ENCODE measurements around the gene RAP1GAP. TPM values are rescaled to one million over a fixed set of nuclear protein-coding genes. Genes with fewer than 3 reads are reported as not detected.

The RAP1GAP gene
- total RNA-seq (1 to 10 TPM; 8.0 to 8.4 TPM), polyA plus RNA-seq (ENCODE audit: insufficient read depth, low read depth, low replicate concordance) (7.4 TPM)
- long read RNA-seq, donor 1, partial matches to known transcripts = 0 of 3 reads
- long read RNA-seq, donor 1, other reads (novel, unspliced or antisense) = 0 of 3 reads
- long read RNA-seq, donor 2 = 0 reads

DNA sequence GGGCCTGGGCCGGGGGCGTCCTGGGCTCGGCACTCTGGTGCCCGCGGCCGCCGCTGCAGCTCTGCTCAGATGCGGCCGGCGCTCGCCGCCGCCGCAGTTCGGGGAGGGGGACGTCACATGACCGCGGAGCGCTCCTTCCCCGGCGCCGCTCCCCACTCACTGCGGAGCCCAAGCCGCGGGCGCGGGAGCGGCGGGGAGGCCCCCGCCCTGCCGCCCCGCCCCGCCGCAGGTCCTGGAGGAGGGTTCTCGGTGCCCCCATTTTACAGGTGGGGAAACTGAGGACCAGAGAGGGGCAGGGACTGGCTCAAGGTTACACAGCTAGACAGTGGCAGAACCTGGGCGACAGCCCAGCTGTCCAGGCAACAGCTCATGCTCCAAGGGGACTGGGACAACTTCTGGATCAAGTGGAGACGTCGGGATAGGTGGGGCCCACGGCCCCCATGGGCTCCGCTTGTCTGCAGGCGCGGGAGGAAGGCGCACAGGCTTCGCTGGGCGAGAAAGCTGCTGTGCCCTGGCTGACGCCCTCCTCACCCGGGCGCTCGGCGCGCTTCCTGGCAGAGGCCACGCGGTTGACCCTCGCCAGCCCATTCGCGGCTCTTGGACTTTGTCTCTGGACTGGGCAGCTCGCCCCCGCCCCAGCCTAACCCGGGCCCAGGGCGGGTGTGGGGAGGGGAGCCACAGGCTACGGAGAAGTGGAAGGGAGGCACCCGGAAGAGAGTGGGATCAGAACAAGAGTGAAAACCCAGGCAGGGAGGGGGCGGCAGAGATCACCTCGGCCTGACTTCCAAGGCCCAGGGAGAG, at the start of gene RAP1GAP:
TSS of gene RAP1GAP (minus strand) at position 100 of the 801 bp plus-strand sequence. CDS start 49,325 bp downstream, outside the sequence.
- H3K36me3 ChIP-seq (ENCODE audit: low read depth, missing control alignments) = no peaks in the 10 kb centered on the region
- no peaks in the 10 kb centered on the region for H3K27me3 ChIP-seq
- 1 to 2% methylated on average over 23 to 29 of the region's 64 CpGs for WGBS, 2 donors
- intact Hi-C loops (cut with DNase I; ENCODE audit: low total_unique reads) = no loop called here
- DNase-seq = no peak
- peak within 1 kb of the TSS; percentile 36 to 47 for H3K4me3 ChIP-seq
- H3K4me1 ChIP-seq = peaks cover 15% of the 10 kb centered on the region
- H3K27ac ChIP-seq = no peak within 1 kb of the TSS
- TF ChIP-seq POLR2A (IDR thresholded peaks at IDR 0.05) = no peak
- TF ChIP-seq, protein P1, sequence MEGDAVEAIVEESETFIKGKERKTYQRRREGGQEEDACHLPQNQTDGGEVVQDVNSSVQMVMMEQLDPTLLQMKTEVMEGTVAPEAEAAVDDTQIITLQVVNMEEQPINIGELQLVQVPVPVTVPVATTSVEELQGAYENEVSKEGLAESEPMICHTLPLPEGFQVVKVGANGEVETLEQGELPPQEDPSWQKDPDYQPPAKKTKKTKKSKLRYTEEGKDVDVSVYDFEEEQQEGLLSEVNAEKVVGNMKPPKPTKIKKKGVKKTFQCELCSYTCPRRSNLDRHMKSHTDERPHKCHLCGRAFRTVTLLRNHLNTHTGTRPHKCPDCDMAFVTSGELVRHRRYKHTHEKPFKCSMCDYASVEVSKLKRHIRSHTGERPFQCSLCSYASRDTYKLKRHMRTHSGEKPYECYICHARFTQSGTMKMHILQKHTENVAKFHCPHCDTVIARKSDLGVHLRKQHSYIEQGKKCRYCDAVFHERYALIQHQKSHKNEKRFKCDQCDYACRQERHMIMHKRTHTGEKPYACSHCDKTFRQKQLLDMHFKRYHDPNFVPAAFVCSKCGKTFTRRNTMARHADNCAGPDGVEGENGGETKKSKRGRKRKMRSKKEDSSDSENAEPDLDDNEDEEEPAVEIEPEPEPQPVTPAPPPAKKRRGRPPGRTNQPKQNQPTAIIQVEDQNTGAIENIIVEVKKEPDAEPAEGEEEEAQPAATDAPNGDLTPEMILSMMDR (IDR thresholded peaks at IDR 0.05) = no peak
- H3K9me3 ChIP-seq = no peaks in the 10 kb centered on the region

DNA sequence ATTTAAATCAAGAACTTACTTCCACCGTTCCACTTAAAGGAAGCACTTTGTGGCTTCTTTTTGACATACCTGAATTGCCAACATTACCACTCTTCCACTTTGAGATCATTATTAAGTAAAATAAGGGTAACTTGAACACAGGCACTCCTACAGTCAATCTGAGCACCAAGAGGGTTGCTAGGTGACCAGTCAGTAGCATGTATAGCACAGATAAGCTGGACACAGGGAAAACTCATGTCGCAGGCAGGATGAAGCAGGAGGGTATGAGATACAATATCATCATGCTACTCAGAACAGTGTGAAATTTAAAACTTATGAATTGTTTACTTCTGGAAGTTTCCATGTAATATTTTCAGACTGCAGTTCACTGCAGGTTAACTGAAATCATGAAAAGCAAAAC, 47.0 kb upstream of the RAP1GAP start:
- no peak overlapping the region for H3K4me3 ChIP-seq
- no peaks in the 10 kb centered on the region for H3K9me3 ChIP-seq
- 75 to 89% methylated on average over 2 of the region's 2 CpGs for WGBS, 2 donors
- no peaks in the 10 kb centered on the region for H3K27me3 ChIP-seq
- intact Hi-C loops (cut with DNase I; ENCODE audit: low total_unique reads) = no loop called here
- no peaks in the 10 kb centered on the region for H3K4me1 ChIP-seq
- no peaks in the 10 kb centered on the region for H3K36me3 ChIP-seq (ENCODE audit: low read depth, missing control alignments)
- no peak for TF ChIP-seq POLR2A (IDR thresholded peaks at IDR 0.05)
- TF ChIP-seq, protein P1 (IDR thresholded peaks at IDR 0.05) = no peak
- no peak for DNase-seq
- H3K27ac ChIP-seq = no peak overlapping the region

DNA sequence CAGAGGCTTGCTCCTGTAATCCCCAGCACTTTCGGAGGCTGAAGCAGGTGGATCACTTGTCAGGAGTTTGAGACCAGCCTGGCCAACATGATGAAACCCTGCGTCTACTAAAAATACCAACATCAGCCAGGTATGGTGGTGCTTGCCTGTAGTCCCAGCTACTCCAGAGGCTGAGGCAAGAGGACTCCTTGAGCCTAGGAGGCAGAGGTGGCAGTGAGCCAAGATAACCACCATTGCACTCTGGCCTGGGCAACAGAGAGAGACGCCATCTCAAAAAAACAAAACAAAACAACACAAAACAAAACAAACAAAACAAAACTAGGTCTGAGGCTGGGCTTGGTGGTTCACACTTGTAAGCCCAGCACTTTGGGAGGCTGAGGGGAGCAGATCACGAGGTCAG, 38.7 kb upstream of the RAP1GAP start:
- Histone ChIP-seq H3K9me3 (no peaks in the 10 kb centered on the region), H3K36me3 (ENCODE audit: low read depth, missing control alignments) (no peaks in the 10 kb centered on the region), H3K4me1 (no peaks in the 10 kb centered on the region), H3K27ac (no peak overlapping the region), H3K27me3 (no peaks in the 10 kb centered on the region), H3K4me3 (no peak overlapping the region)
- DNase-seq = no peak
- 92 to 94% methylated on average over 4 of the region's 4 CpGs for WGBS, 2 donors
- intact Hi-C loops (cut with DNase I; ENCODE audit: low total_unique reads) = no loop called here
- no peak for TF ChIP-seq POLR2A (IDR thresholded peaks at IDR 0.05)
- TF ChIP-seq, protein P1 (IDR thresholded peaks at IDR 0.05) = no peak

DNA sequence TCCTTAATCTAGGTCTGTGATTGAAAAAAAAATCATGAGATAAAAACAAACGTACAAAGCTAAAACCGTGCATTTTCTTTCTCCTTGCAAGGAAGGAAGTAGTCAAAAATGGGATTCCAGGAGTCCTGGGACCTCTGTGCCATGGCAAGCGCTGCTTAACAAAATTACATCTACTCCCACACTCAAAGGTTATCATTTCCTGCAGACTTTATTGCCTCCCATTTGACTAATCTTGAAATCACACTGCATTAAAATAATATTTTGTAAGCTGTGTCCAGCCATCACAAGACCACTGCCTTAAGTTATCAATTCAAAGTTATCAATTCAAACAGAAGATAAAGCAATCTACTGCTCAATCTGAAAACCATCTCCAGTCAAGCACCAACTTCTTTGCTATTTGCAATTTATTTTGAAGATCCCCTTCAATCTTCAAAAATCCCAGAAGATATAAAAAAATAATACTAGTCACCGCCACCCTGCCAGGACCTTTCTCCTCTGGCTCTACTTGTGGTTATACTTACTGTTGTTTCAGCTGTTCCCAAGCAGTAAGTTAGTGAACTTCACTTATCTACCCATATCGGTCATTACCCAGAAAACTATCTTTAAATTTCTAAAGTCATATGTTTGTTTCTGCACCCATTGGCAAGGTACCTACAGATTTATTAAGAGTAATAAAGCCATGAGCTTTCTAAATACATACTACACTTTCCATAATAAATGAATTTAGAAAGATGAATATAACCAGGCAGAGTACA, 38.1 kb upstream of the RAP1GAP start:
- H3K36me3 ChIP-seq (ENCODE audit: low read depth, missing control alignments) = no peaks in the 10 kb centered on the region
- H3K27ac ChIP-seq = no peak overlapping the region
- no peaks in the 10 kb centered on the region for H3K27me3 ChIP-seq
- H3K4me3 ChIP-seq = no peak overlapping the region
- no peak for DNase-seq
- 52 to 60% methylated on average over 5 of the region's 5 CpGs for WGBS, 2 donors
- intact Hi-C loops (cut with DNase I; ENCODE audit: low total_unique reads) = no loop called here
- H3K4me1 ChIP-seq = no peaks in the 10 kb centered on the region
- no peak for TF ChIP-seq POLR2A (IDR thresholded peaks at IDR 0.05)
- TF ChIP-seq, protein P1 (IDR thresholded peaks at IDR 0.05) = no peak
- no peaks in the 10 kb centered on the region for H3K9me3 ChIP-seq
